Colonic mucosa (tissue), 4 donors: ENCODE measurements around the gene HOXC9. TPM values are rescaled to one million over a fixed set of nuclear protein-coding genes. Genes with fewer than 3 reads are reported as not detected.

Experiments used
- DNase-seq: peaks from one replicate; pipeline ENCODE4 v3.0.0-alpha.2; 2020
- H3K27ac ChIP-seq: fragments of 200-600 bp; one replicate; pipeline ENCODE4 v1.8.0; 2021
- H3K27me3 ChIP-seq: fragments of 200-600 bp; one replicate; pipeline ENCODE4 v1.8.0; 2021
- H3K36me3 ChIP-seq: fragments of 200-600 bp; one replicate; pipeline ENCODE4 v1.8.0; 2021
- H3K4me1 ChIP-seq: fragments of 200-600 bp; one replicate; pipeline ENCODE4 v1.8.0; 2021; ENCODE audit warnings: mild to moderate bottlenecking
- H3K4me3 ChIP-seq: fragments of 200-600 bp; one replicate; pipeline ENCODE4 v1.8.0; 2021
- H3K9ac ChIP-seq, 2 donors: one replicate each; pipeline ENCODE4 v1.7.0; 2013; ENCODE audit warnings: control low read depth in 2 of 2, low read depth in 2 of 2, low read length in 2 of 2
- H3K9me3 ChIP-seq: fragments of 200-600 bp; one replicate; pipeline ENCODE4 v1.8.0; 2021
- intact Hi-C: fragments of 100-400 bp; cut with DNase I; formaldehyde crosslinking; loops from one replicate; pipeline ENCODE4 v1.14.1; 2022
- total RNA-seq, 2 donors: library from RNA; stranded (reverse); fragmentation: NEBNext Ultra II Directional in 1 of 2; extraction: Animal tissue kit (Norgen Biotek cat#: 25700) in 1 of 2; gene quantifications; one replicate each; pipeline ENCODE4 v1.2.1, GENCODE V29; 2021
- TF ChIP-seq, protein P1 (sequence below): fragments of 200-600 bp; IDR thresholded peaks from one replicate; pipeline ENCODE4 v1.8.0; 2022; ENCODE audit warnings: antibody characterized with exemption, mild to moderate bottlenecking
- donor health status: healthy.
- donor health status: DM: no; HTN: no; CAD: no.
- donor health status: DM: no; HTN: no; CAD: no.

HOXC9 gene
- total RNA-seq, 2 donors from 2014 or later, result not detected

DNA sequence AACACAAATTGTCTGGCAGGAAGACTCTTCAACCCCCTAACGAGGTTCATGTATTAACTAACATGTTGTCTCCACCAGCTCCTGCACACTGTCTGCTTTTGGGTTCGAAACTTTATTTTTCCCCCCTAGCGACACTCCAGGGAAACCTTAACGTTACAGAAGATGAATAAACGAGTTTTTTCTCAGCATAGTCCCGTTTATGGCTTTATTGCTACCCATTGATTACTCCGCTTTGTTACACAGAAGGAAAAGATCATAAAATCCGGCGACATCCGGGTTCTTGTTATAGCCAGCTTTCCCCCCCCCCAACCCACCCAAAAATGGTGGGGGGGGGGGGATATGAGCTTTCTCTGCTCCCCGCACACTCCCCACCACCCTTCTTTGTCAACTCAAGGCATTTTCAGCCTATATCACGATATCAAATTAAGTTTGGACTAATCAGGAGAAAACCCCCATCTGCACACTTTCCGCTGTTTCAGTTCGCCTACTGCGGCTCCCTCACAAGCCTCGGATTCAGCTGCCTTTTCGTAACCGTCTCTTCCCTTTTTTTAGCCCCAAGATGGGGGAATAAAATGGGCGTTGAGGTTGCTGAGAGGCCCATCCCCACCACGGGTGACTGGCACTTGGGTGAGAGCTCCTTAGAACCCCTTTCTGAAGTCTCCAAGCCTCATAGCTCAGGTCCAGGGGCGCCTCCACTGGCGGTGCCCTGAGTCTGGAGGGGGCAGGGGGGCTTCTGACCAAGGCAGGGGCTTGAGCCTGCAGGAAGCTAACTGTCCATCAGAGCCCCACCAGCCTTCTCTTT, 26.9 kb downstream of the HOXC9 start:
- H3K4me1 ChIP-seq, result no peaks in the 10 kb centered on the region
- H3K27me3 ChIP-seq, result peaks cover 92% of the 10 kb centered on the region
- H3K9ac ChIP-seq, result no peak overlapping the region
- H3K9me3 ChIP-seq, result no peaks in the 10 kb centered on the region
- no peaks in the 10 kb centered on the region for H3K36me3 ChIP-seq
- H3K27ac ChIP-seq, result no peak overlapping the region
- H3K4me3 ChIP-seq, result no peak overlapping the region
- intact Hi-C loops, result loop anchor here (5.0 kb wide), 1 partner anchor 175 kb away; no protein-coding TSS in a partner anchor
- TF ChIP-seq, protein P1, sequence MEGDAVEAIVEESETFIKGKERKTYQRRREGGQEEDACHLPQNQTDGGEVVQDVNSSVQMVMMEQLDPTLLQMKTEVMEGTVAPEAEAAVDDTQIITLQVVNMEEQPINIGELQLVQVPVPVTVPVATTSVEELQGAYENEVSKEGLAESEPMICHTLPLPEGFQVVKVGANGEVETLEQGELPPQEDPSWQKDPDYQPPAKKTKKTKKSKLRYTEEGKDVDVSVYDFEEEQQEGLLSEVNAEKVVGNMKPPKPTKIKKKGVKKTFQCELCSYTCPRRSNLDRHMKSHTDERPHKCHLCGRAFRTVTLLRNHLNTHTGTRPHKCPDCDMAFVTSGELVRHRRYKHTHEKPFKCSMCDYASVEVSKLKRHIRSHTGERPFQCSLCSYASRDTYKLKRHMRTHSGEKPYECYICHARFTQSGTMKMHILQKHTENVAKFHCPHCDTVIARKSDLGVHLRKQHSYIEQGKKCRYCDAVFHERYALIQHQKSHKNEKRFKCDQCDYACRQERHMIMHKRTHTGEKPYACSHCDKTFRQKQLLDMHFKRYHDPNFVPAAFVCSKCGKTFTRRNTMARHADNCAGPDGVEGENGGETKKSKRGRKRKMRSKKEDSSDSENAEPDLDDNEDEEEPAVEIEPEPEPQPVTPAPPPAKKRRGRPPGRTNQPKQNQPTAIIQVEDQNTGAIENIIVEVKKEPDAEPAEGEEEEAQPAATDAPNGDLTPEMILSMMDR, result no peak
- DNase-seq, result no peak

DNA sequence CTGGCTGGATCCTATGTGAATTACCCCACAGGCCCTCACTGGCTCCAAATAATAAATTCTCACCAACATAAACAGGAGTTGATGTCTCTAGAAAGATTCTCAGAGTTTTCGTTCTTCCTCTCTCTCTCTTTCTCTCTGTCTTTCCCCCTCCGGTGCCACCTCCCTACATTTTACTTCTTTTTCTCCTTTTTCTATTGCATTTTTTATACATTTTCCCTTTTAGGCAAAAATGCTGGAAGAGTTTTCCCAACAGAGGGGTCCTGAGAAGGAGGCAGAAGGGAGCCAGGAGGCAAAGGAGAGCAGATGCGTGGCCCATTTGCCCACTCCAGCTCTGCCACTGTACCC, 27.5 kb downstream of the HOXC9 start:
- no peak for DNase-seq
- Histone ChIP-seq H3K4me1 (no peaks in the 10 kb centered on the region), H3K4me3 (no peak overlapping the region), H3K9me3 (no peaks in the 10 kb centered on the region), H3K36me3 (no peaks in the 10 kb centered on the region), H3K27ac (no peak overlapping the region), H3K9ac (no peak overlapping the region), H3K27me3 (peaks cover 92% of the 10 kb centered on the region)
- TF ChIP-seq, protein P1, result no peak
- intact Hi-C loops, result loop anchor here (5.0 kb wide), 1 partner anchor 175 kb away; no protein-coding TSS in a partner anchor

- Histone ChIP-seq H3K4me1 (no peaks in the 10 kb centered on the region), H3K4me3 (no peak within 1 kb of the TSS), H3K9ac (peak within 1 kb of the TSS in 1 of 2 donors; percentile 18), H3K27me3 (peaks cover 93% of the 10 kb centered on the region), H3K27ac (no peak within 1 kb of the TSS), H3K36me3 (no peaks in the 10 kb centered on the region), H3K9me3 (no peaks in the 10 kb centered on the region)
- intact Hi-C loops, result loop anchor here (5.0 kb wide), 1 partner anchor 174 kb away; no protein-coding TSS in a partner anchor
- TF ChIP-seq, protein P1, result no peak
- DNase-seq, result no peak
These were observed 28.6 kb downstream of the HOXC9 start, which contains the start of gene HOXC6 for GRCh38 chr12:54028314-54029201. TSS of gene HOXC6 (plus strand) at chr12:54028440. CDS start at chr12:54028522, 82 bp downstream.

- H3K36me3 ChIP-seq, result no peaks in the 10 kb centered on the region
- H3K27me3 ChIP-seq, result peaks cover 94% of the 10 kb centered on the region
- intact Hi-C loops, result loop anchor here (5.0 kb wide), 2 partner anchors 163 to 173 kb away; no protein-coding TSS in a partner anchor
- no peaks in the 10 kb centered on the region for H3K9me3 ChIP-seq
- no peak overlapping the region for H3K4me3 ChIP-seq
- H3K4me1 ChIP-seq, result no peaks in the 10 kb centered on the region
- TF ChIP-seq, protein P1, result no peak
- no peak overlapping the region for H3K27ac ChIP-seq
- no peak for DNase-seq
- no peak overlapping the region for H3K9ac ChIP-seq
These were observed 29.8 kb downstream of the HOXC9 start for GRCh38 chr12:54029529-54030441.

GRCh38 chr12:54030442-54030801, 30.5 kb downstream of the HOXC9 start:
- TF ChIP-seq, protein P1, result no peak
- Histone ChIP-seq H3K27me3 (peaks cover 97% of the 10 kb centered on the region), H3K9ac (no peak overlapping the region), H3K27ac (no peak overlapping the region), H3K36me3 (no peaks in the 10 kb centered on the region), H3K9me3 (no peaks in the 10 kb centered on the region), H3K4me1 (no peaks in the 10 kb centered on the region), H3K4me3 (no peak overlapping the region)
- DNase-seq, result no peak
- intact Hi-C loops, result loop anchor here (5.0 kb wide), 1 partner anchor 162 kb away; no protein-coding TSS in a partner anchor
